Endothelial cell of umbilical vein (primary cell): ENCODE results near the gene TRMT10C. TPM values are rescaled to one million over a fixed set of nuclear protein-coding genes. Genes with fewer than 3 reads are reported as not detected.

Source experiments
- BruUV-seq: library from RNA; stranded (reverse); fragments of 400-500 nt; replicated peaks from 2 replicates; lab custom pipeline; 2021; lab: Mats Ljungman, UMichigan
- CTCF ChIA-PET: fragments of 300-600, 350-600 bp; sonication (Branson Sonifier 250); formaldehyde crosslinking; loops from one replicate; lab custom pipeline; 2021; ENCODE audit warnings: antibody characterized with exemption, inconsistent platforms; lab: Charles Lee
- POLR2A ChIA-PET: fragments of 300-600, 350-600 bp; sonication (Branson Sonifier 250); formaldehyde crosslinking; loops from one replicate; lab custom pipeline; 2021; ENCODE audit warnings: antibody characterized with exemption, inconsistent platforms; lab: Charles Lee
- DNase-seq: peaks from one replicate; pipeline ENCODE4 v3.0.0-alpha.2; 2011; ENCODE audit warnings: low read depth, low spot score
- FAIRE-seq: peaks from 2 replicates; lab custom pipeline; 2011; peaks lifted over from hg19 to GRCh38; lab: Jason Lieb, UNC
- H2AFZ ChIP-seq: 2 replicates; pipeline ENCODE4 v1.6.0; 2012; ENCODE audit warnings: low read depth, low read length, control low read depth, inconsistent platforms
- H3K27ac ChIP-seq: 2 replicates; pipeline ENCODE4 v1.5.1; 2011; ENCODE audit warnings: low read depth, mild to moderate bottlenecking, control low read depth, low read length, moderate library complexity; ENCODE audit not compliant: insufficient read depth
- H3K27me3 ChIP-seq, 2 experiments: 2 replicates each; pipeline versions ENCODE4 v1.6.0 to v1.6.1; 2011; ENCODE audit warnings: low read length in 2 of 2, mixed read lengths in 1 of 2; ENCODE audit not compliant: control insufficient read depth in 2 of 2, insufficient read depth in 2 of 2
- H3K36me3 ChIP-seq, 2 experiments: 2 replicates in 1 of 2; 3 replicates in 1 of 2; pipeline ENCODE4 v1.5.1; 2011; ENCODE audit warnings: low read length in 2 of 2, mild to moderate bottlenecking in 1 of 2, moderate library complexity in 1 of 2; ENCODE audit not compliant: control insufficient read depth in 2 of 2, insufficient read depth in 2 of 2; ENCODE audit errors: extremely low read depth in 1 of 2
- H3K4me1 ChIP-seq: 3 replicates; pipeline ENCODE4 v1.5.1; 2011; ENCODE audit warnings: mild to moderate bottlenecking, low read length; ENCODE audit not compliant: control insufficient read depth, insufficient read depth; ENCODE audit errors: extremely low read depth
- H3K4me2 ChIP-seq: 2 replicates; pipeline ENCODE4 v1.6.1; 2011; ENCODE audit warnings: low read length, control low read depth, mixed read lengths; ENCODE audit not compliant: insufficient read depth
- H3K4me3 ChIP-seq, 3 experiments: fragments of 200-600 bp in 1 of 3; sonication (generic), shearing (Covaris generic) in 1 of 3; replicated peaks in 1 of 3; 2 replicates each; pipeline ENCODE4 v1.5.1; 2011 to 2016; ENCODE audit warnings: control low read depth in 3 of 3, low read length in 3 of 3, mild to moderate bottlenecking in 2 of 3, inconsistent platforms in 1 of 3, low read depth in 1 of 3, moderate library complexity in 1 of 3; ENCODE audit not compliant: insufficient read depth in 1 of 3
- H3K79me2 ChIP-seq: 2 replicates; pipeline ENCODE4 v1.6.0; 2012; ENCODE audit warnings: low read length, inconsistent platforms; ENCODE audit not compliant: control insufficient read depth, insufficient read depth
- H3K9ac ChIP-seq: replicated peaks from 2 replicates; pipeline ENCODE3; 2011; ENCODE audit warnings: low read length, control low read depth; ENCODE audit not compliant: insufficient read depth; ENCODE audit errors: extremely low read depth
- H3K9me1 ChIP-seq: replicated peaks from 3 replicates; pipeline ENCODE4 v1.6.0; 2011; ENCODE audit warnings: mild to moderate bottlenecking, low read length; ENCODE audit not compliant: control insufficient read depth, insufficient read depth; ENCODE audit errors: extremely low read depth
- H3K9me3 ChIP-seq: replicated peaks from 2 replicates; pipeline ENCODE4 v1.5.1; 2012; ENCODE audit warnings: low read length, inconsistent platforms; ENCODE audit not compliant: control insufficient read depth, insufficient read depth
- H4K20me1 ChIP-seq: replicated peaks from 2 replicates; pipeline ENCODE3; 2011; ENCODE audit warnings: mild to moderate bottlenecking, low read length; ENCODE audit not compliant: control insufficient read depth, insufficient read depth; ENCODE audit errors: extremely low read depth
- CTCF ChIP-seq, 2 donors: IDR thresholded peaks; 1 replicate in 1 of 2; 2 replicates in 1 of 2; pipeline ENCODE4 v1.5.1; 2011; ENCODE audit warnings: low read length in 2 of 2, mild to moderate bottlenecking in 2 of 2, moderate library complexity in 2 of 2, control low read depth in 1 of 2, inconsistent platforms in 1 of 2, low read depth in 1 of 2; ENCODE audit not compliant: insufficient read depth in 1 of 2; ENCODE audit errors: extremely low read depth in 1 of 2
- EZH2 ChIP-seq: IDR thresholded peaks from 2 replicates; pipeline ENCODE4 v1.6.1; 2012; ENCODE audit warnings: borderline replicate concordance, low read depth, mild to moderate bottlenecking, moderate library complexity, low read length, inconsistent platforms; ENCODE audit not compliant: severe bottlenecking
- FOS ChIP-seq: IDR thresholded peaks from 2 replicates; pipeline ENCODE4 v1.6.1; 2011; ENCODE audit warnings: mild to moderate bottlenecking, low read length, moderate library complexity, borderline replicate concordance; ENCODE audit not compliant: insufficient read depth
- GATA2 ChIP-seq: IDR thresholded peaks from 2 replicates; pipeline ENCODE4 v1.7.0; 2011; ENCODE audit warnings: low read depth, mild to moderate bottlenecking, moderate library complexity, mixed read lengths, low read length; ENCODE audit not compliant: insufficient read length, insufficient read depth
- JUN ChIP-seq: IDR thresholded peaks from 2 replicates; pipeline ENCODE4 v1.6.1; 2011; ENCODE audit warnings: borderline replicate concordance, low read depth; ENCODE audit not compliant: insufficient read length, insufficient read depth
- MAX ChIP-seq: IDR thresholded peaks from 2 replicates; pipeline ENCODE4 v1.6.1; 2011; ENCODE audit not compliant: insufficient read depth, insufficient read length
- MYC ChIP-seq: IDR thresholded peaks from one replicate; pipeline ENCODE4 v1.6.1; 2011; ENCODE audit warnings: mild to moderate bottlenecking, low read depth, low read length
- POLR2A ChIP-seq: IDR thresholded peaks from 2 replicates; pipeline ENCODE4 v1.6.1; 2012; ENCODE audit warnings: low read depth, mild to moderate bottlenecking, control low read depth, low read length
- POLR2AphosphoS5 ChIP-seq: IDR thresholded peaks from 2 replicates; pipeline ENCODE4 v1.6.1; 2012; ENCODE audit warnings: low read depth, mild to moderate bottlenecking, control low read depth, low read length, moderate library complexity; ENCODE audit not compliant: insufficient read depth
- dilution Hi-C: fragments of 300-500 bp; cut with MboI; formaldehyde crosslinking; loops from one replicate; pipeline ENCODE4 v1.15.0; 2019; ENCODE audit warnings: low sequenced_read_pairs; ENCODE audit not compliant: extremely low pct_ligation_motif_present
- intact Hi-C: fragments of 100-400 bp; cut with micrococcal nuclease; formaldehyde crosslinking; loops from one replicate; pipeline ENCODE4 v1.10.0; 2022
- polyA plus RNA-seq, 4 experiments: library from polyadenylated mRNA; depleted of rRNA in 3 of 4; stranded (reverse) in 3 of 4; unstranded in 1 of 4; fragments of >200 nt; gene quantifications; 2 replicates each; pipeline versions ENCODE4 v1.2.1 to v1.2.3, GENCODE V29; 2011 to 2012; ENCODE audit warnings: missing spikeins in 1 of 4
- total RNA-seq: library from RNA; stranded (reverse); gene quantifications from 2 replicates; pipeline ENCODE4 v1.2.3, GENCODE V29; 2021

TRMT10C gene
- total and polyA plus RNA-seq, 2 donors (not counting 3 experiments of a cell fraction or from before 2014, with no cell fraction given): 16.6 to 28.0 TPM

GRCh38 chr3:101544161-101544850, 17.4 kb upstream of the TRMT10C start:
- ChIA-PET CTCF (interaction anchor here (0.9 kb wide), 1 partner anchor 11 kb away, joined by 3 read pairs; no protein-coding TSS in a partner anchor), POLR2A (interaction anchor here (0.6 kb wide), 1 partner anchor 20 kb away, joined by 13 read pairs; no protein-coding TSS in a partner anchor)
- Histone ChIP-seq H3K9me3 (no peaks in the 10 kb centered on the region), H4K20me1 (no peaks in the 10 kb centered on the region), H3K9me1 (no peaks in the 10 kb centered on the region), H3K27me3 (no peaks in the 10 kb centered on the region), H3K4me1 (no peaks in the 10 kb centered on the region), H3K4me2 (no peak overlapping the region), H3K4me3 (no peak overlapping the region), H3K9ac (no peak overlapping the region), H3K27ac (no peak overlapping the region), H2AFZ (no peak overlapping the region), H3K79me2 (no peaks in the 10 kb centered on the region), H3K36me3 (no peaks in the 10 kb centered on the region)
- DNase-seq: no peak
- intact Hi-C loops (no loop called here), dilution Hi-C loops (no loop called here)
- BruUV-seq: no TSS peak
- no peak for FAIRE-seq
- TF ChIP-seq POLR2A (no peak), JUN (no peak), CTCF (IDR thresholded peaks at IDR 0.05; ENCODE audit: extremely low read depth in 1 of 2, insufficient read depth in 1 of 2, low read depth in 1 of 2, low read length in 2 of 2) (no peak), MAX (no peak), POLR2AphosphoS5 (no peak), GATA2 (no peak), EZH2 (no peak), MYC (no peak), FOS (no peak)
